ENCODE results near the gene KCNMA1. TPM values are rescaled to one million over a fixed set of nuclear protein-coding genes. Genes with fewer than 3 reads are reported as not detected.
A peak's percentile ranks its signal among the peaks of the same experiment; 100 is the strongest.

The KCNMA1 gene
- total and polyA plus RNA-seq, 7 donors: 15.3 to 427 (median 256) TPM

GRCh38 chr10:77511498-77512218, 126.0 kb downstream of the KCNMA1 start:
- DNase-seq: no peak
- Histone ChIP-seq H3K27me3 (no peaks in the 10 kb centered on the region), H3K36me3 (no peaks in the 10 kb centered on the region), H3K9me3 (no peaks in the 10 kb centered on the region), H3K4me3 (no peak overlapping the region), H3K27ac (peak overlapping the region; percentile 71 to 84 (median 79)), H3K4me1 (peaks cover 0 to 86% (median 82%) of the 10 kb centered on the region in 4 donors)
- TF ChIP-seq POLR2A (IDR thresholded peaks at IDR 0.05): no peak
- no peak for TF ChIP-seq POLR2AphosphoS5 (IDR thresholded peaks at IDR 0.05)
- no peak for TF ChIP-seq CTCF (IDR thresholded peaks at IDR 0.05)
- no peak for TF ChIP-seq EP300 (IDR thresholded peaks at IDR 0.05)
- 49 to 76% methylated on average over 6 of the region's 6 CpGs for WGBS, 2 donors
- intact Hi-C loops (cut with DNase I): no loop called here

GRCh38 chr10:77510695-77511094, 126.9 kb downstream of the KCNMA1 start:
- Histone ChIP-seq H3K27ac (peak overlapping the region; percentile 71 to 84 (median 79)), H3K27me3 (no peaks in the 10 kb centered on the region), H3K9me3 (no peaks in the 10 kb centered on the region), H3K4me3 (no peak overlapping the region), H3K4me1 (peaks cover 0 to 85% (median 83%) of the 10 kb centered on the region in 4 donors), H3K36me3 (no peaks in the 10 kb centered on the region)
- intact Hi-C loops (cut with DNase I): no loop called here
- 92% methylated on average over 7 of the region's 7 CpGs for whole genome bisulfite sequencing, 2 donors
- no peak for TF ChIP-seq CTCF (IDR thresholded peaks at IDR 0.05)
- peak in 1 of 4 donors; percentile 18 for TF ChIP-seq POLR2AphosphoS5 (IDR thresholded peaks at IDR 0.05)
- DNase-seq: no peak

DNA sequence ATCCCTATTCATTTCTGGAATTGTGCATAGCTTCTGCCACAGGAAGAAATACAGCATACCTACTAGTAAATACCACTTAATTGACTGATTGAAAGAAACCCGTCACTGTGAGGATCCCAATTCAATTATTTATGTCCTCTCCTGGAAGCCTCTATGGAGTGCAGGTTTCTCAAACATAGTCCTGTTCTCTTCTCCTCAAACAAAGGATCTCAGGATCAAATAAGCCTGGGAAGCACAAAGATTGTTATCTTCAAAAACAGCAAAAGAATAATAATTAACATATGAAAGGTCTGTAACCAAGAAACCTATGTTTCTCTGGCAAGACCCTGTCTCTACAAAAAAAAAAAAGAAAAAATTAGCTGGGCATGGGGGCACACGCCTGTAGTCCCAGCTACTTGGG, 127.3 kb downstream of the KCNMA1 start:
- no peak for TF ChIP-seq CTCF (IDR thresholded peaks at IDR 0.05)
- TF ChIP-seq POLR2A (IDR thresholded peaks at IDR 0.05): no peak
- no peak for TF ChIP-seq POLR2AphosphoS5 (IDR thresholded peaks at IDR 0.05)
- no peak for TF ChIP-seq EP300 (IDR thresholded peaks at IDR 0.05)
- DNase-seq: no peak
- H3K4me1 ChIP-seq: peaks cover 0 to 84% (median 82%) of the 10 kb centered on the region in 4 donors
- intact Hi-C loops (cut with DNase I): no loop called here
- no peaks in the 10 kb centered on the region for H3K9me3 ChIP-seq
- no peaks in the 10 kb centered on the region for H3K27me3 ChIP-seq
- H3K4me3 ChIP-seq: no peak overlapping the region
- peak overlapping the region in 3 of 4 donors; percentile 71 to 84 (median 82) for H3K27ac ChIP-seq
- 85 to 90% methylated on average over 2 of the region's 2 CpGs for WGBS, 2 donors
- no peaks in the 10 kb centered on the region for H3K36me3 ChIP-seq

- Histone ChIP-seq H3K4me1 (peaks cover 0 to 84% (median 81%) of the 10 kb centered on the region in 4 donors), H3K4me3 (no peak overlapping the region), H3K36me3 (no peaks in the 10 kb centered on the region), H3K9me3 (no peaks in the 10 kb centered on the region), H3K27me3 (no peaks in the 10 kb centered on the region), H3K27ac (peak overlapping the region in 2 of 4 donors; percentile 71 to 84)
- 88 to 92% methylated on average over 6 of the region's 6 CpGs for WGBS, 2 donors
- intact Hi-C loops (cut with DNase I): no loop called here
- no peak for TF ChIP-seq POLR2AphosphoS5 (IDR thresholded peaks at IDR 0.05)
- no peak for TF ChIP-seq CTCF (IDR thresholded peaks at IDR 0.05)
- TF ChIP-seq EP300 (IDR thresholded peaks at IDR 0.05): no peak
- no peak for TF ChIP-seq POLR2A (IDR thresholded peaks at IDR 0.05)
- no peak for DNase-seq
These were observed 128.2 kb downstream of the KCNMA1 start for GRCh38 chr10:77509391-77509790.
